Naive B cell (primary cell): ENCODE results near the gene INHBE. TPM values are rescaled to one million over a fixed set of nuclear protein-coding genes. Genes with fewer than 3 reads are reported as not detected.

Source experiments
- ATAC-seq, 2 donors: fragments of 150-1000 bp; cut with Tn5 transposase; 2 replicates each; pipeline ENCODE4 v1.10.0; 2021; ENCODE audit warnings: low read depth in 2 of 2, mild to moderate bottlenecking in 2 of 2, moderate library complexity in 2 of 2
- DNase-seq: peaks from one replicate; pipeline ENCODE4 v3.0.0; 2022
- H3K27ac Mint-ChIP-seq, 6 donors: one replicate each; pipeline ENCODE4 v1.8.0; 2020 to 2022; ENCODE audit warnings: mild to moderate bottlenecking in 6 of 6, mixed read lengths in 6 of 6, moderate library complexity in 5 of 6, inconsistent platforms in 2 of 6
- H3K27me3 Mint-ChIP-seq, 3 donors: one replicate each; pipeline ENCODE4 v1.8.0; 2021 to 2022; ENCODE audit warnings: mixed read lengths in 3 of 3, mild to moderate bottlenecking in 1 of 3
- H3K36me3 Mint-ChIP-seq, 2 donors: one replicate each; pipeline ENCODE4 v1.8.0; 2020 to 2022; ENCODE audit warnings: mixed read lengths in 2 of 2, inconsistent platforms in 1 of 2, mild to moderate bottlenecking in 1 of 2
- H3K4me1 Mint-ChIP-seq, 3 donors: one replicate each; pipeline ENCODE4 v1.8.0; 2020 to 2022; ENCODE audit warnings: mixed read lengths in 3 of 3, inconsistent platforms in 1 of 3, mild to moderate bottlenecking in 1 of 3, moderate library complexity in 1 of 3
- H3K4me3 Mint-ChIP-seq, 8 donors: one replicate each; pipeline ENCODE4 v1.8.0; 2020 to 2022; ENCODE audit warnings: mild to moderate bottlenecking in 8 of 8, mixed read lengths in 8 of 8, moderate library complexity in 8 of 8, inconsistent platforms in 2 of 8
- H3K9me3 Mint-ChIP-seq, 7 donors: one replicate each; pipeline ENCODE4 v1.8.0; 2020 to 2022; ENCODE audit warnings: mixed read lengths in 7 of 7, mild to moderate bottlenecking in 5 of 7, inconsistent platforms in 2 of 7, moderate library complexity in 1 of 7
- polyA plus RNA-seq, 6 donors: library from polyadenylated mRNA; unstranded; fragments of 300-500 nt; fragmentation: Illumina TruSeq; gene quantifications; one replicate each; pipeline ENCODE4 v1.2.3, GENCODE V29; 2021; ENCODE audit warnings: low read depth in 6 of 6

The INHBE gene
- polyA plus RNA-seq, 6 donors from 2014 or later = 0.44 TPM; not detected in 5

DNA sequence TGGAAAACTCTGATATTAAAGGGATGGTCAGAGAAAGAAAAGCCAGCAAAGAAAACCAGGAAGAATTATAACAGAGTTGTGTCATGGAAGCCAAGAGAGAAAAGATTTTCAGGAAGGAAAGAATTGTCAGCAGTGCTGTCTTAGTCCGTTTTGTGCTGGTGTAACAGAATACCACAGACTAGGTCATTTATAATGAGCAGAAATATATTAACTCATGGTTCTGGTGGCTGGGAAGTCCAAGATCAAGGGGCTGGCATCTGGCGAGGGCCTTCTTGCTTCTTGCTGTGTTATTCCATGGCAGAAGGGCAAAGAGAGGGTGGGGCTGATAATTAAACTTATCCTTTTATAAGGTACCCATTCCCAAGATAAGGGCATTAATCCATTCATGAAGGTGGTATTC is 6.4 kb upstream of the INHBE start:
- no peak for ATAC-seq
- Mint-ChIP-seq H3K27me3 (no peaks in the 10 kb centered on the region), H3K36me3 (no peaks in the 10 kb centered on the region)

DNA sequence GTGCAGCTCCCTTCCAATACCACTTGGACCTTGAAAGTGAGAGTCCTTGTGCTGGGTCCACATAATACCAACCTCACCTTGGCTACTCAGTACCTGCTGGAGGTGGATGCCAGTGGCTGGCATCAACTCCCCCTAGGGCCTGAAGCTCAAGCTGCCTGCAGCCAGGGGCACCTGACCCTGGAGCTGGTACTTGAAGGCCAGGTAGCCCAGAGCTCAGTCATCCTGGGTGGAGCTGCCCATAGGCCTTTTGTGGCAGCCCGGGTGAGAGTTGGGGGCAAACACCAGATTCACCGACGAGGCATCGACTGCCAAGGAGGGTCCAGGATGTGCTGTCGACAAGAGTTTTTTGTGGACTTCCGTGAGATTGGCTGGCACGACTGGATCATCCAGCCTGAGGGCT is 5.7 kb upstream of the INHBE start:
- Mint-ChIP-seq H3K27ac (no peak overlapping the region), H3K36me3 (no peaks in the 10 kb centered on the region)

More for the DNA sequence above, 6.4 kb upstream of the INHBE start:
- DNase-seq = no peak
- Mint-ChIP-seq H3K4me1 (peaks cover 0 to 5% (median 3%) of the 10 kb centered on the region in 3 donors), H3K9me3 (no peaks in the 10 kb centered on the region), H3K27ac (no peak overlapping the region), H3K4me3 (no peak overlapping the region)

DNA sequence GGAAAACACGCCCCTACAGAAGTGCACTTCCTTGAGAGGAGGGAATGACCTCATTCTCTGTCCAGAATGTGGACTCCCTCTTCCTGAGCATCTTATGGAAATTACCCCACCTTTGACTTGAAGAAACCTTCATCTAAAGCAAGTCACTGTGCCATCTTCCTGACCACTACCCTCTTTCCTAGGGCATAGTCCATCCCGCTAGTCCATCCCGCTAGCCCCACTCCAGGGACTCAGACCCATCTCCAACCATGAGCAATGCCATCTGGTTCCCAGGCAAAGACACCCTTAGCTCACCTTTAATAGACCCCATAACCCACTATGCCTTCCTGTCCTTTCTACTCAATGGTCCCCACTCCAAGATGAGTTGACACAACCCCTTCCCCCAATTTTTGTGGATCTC is 5.0 kb upstream of the INHBE start:
- Mint-ChIP-seq H3K4me3 (no peak overlapping the region), H3K27me3 (no peaks in the 10 kb centered on the region), H3K9me3 (no peaks in the 10 kb centered on the region), H3K27ac (no peak overlapping the region), H3K36me3 (no peaks in the 10 kb centered on the region), H3K4me1 (peaks cover 0 to 3% (median 0%) of the 10 kb centered on the region in 3 donors)
- ATAC-seq (no peak), DNase-seq (no peak)

More for the DNA sequence above, 5.7 kb upstream of the INHBE start:
- H3K9me3 Mint-ChIP-seq = no peaks in the 10 kb centered on the region
- H3K4me1 Mint-ChIP-seq = peaks cover 0 to 5% (median 3%) of the 10 kb centered on the region in 3 donors
- H3K4me3 Mint-ChIP-seq = no peak overlapping the region
- H3K27me3 Mint-ChIP-seq = no peaks in the 10 kb centered on the region
- ATAC-seq = no peak
- no peak for DNase-seq

DNA sequence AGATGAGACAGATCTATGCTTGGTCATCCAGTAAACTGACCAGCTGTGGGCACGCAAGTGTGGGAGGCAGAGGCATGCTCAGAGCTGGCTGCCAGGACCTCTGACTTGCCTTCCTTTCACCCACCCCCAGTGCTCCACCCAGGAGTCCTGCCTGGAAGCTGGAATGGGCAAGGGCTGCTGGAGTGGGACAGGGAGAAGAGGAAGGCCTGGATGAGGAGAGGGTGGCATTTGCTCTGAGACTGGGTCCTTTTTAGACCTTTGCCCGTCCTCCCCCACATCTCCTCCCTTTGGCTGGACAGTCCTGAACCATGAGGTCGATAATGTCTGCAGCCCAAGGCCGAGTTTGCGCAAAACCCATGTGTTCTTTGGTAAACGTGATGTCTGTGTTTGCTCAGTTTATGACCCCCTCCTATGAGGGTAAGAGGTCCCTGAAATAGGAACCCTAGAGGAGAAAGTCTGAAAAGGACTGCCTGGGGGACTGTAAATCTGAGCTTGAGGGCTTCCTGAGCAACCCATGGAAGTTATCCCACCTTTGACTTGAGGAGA is 3.8 kb upstream of the INHBE start:
- Mint-ChIP-seq H3K27me3 (no peaks in the 10 kb centered on the region), H3K36me3 (no peaks in the 10 kb centered on the region), H3K4me3 (no peak overlapping the region), H3K4me1 (peaks cover 8 to 9% (median 9%) of the 10 kb centered on the region in 3 donors), H3K27ac (no peak overlapping the region), H3K9me3 (no peaks in the 10 kb centered on the region)
- ATAC-seq = no peak
- no peak for DNase-seq

DNA sequence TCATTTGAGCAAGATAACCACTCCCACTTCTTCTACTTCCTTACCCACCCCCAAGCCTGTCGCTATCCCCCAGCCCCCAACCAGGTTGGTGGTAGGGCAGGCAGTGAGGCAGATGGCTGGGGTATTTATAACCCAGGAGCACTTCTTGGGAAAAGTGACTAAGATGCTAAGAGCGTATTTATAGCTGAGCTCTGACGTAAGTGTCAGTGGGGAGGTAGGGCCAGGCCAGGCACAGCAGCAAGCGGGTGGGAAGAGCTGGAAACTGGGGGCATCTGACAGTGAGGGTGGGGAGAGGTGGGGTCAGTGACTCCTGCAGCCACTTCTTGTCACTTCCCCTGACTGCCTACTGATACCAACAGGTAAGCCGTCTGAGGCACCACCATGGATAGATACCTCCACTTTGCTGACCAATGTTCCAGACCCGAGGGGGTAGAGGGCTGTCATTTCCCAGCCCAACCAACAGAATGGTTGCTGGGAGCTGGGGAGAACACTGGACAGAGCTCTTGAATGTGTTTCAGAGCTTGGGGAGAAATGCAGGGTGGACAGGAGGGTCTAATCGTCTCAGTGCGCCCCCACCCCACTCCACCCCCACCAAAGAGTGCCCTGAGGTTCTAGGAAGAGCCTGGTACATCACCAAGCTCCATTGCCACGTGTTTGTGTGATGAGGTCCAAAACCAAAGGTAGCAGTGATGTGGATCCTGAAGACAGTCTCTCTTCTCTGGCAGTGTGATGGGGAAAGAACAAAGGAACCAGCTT is 2.7 kb upstream of the INHBE start:
- Mint-ChIP-seq H3K27me3 (no peaks in the 10 kb centered on the region), H3K36me3 (no peaks in the 10 kb centered on the region), H3K4me1 (peaks cover 9 to 14% (median 12%) of the 10 kb centered on the region in 3 donors), H3K4me3 (no peak overlapping the region), H3K9me3 (no peaks in the 10 kb centered on the region), H3K27ac (peak overlapping the region in 1 of 6 donors; percentile 91)
- DNase-seq = no peak
- ATAC-seq = no peak

DNA sequence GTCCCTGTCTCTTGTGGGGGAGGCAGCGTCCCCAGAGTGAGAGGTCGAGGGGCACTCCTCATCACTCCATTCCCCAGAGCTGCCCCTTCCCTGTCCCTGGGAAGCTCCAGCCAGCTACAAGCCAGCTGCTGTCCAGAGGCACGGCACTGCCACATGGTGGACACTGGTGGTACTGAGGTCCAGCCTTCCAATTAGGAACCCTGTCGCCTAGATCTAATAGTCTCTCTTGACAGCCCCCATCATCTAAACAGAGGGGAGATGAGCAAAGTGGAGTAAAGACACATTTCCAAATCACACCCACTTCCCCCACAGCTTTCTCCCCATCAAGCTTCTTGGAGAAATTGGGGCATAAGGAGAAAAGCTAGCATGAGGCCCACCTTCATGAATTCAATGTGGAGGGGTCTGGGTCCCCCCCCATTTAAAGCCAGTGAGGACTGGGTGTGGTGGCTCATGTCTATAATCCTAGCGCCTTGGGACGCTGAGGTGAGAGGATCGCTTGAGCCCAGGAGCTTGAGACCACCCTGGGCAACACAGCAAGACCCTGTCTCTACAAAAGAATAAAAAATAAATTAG is 2.1 kb upstream of the INHBE start:
- ATAC-seq = peak in 1 of 2 donors; percentile 48

DNA sequence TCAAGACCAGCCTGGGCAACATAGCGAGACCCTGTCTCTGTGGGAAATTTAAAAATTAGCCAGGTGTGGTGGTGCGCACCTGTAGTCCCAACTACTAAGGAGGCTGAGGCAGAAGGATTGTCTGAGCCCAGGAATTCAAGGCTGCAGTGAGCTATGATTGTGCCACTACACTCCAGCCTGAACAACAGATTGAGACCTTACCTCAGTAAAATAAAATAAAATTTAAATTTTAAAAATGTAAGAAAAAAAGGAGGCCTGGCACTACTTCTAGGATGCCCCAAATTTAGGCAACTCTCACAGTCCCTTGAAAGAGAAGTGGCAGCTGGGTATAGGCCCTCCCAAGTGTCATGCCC is 918 bp upstream of the INHBE start:
- no peak for ATAC-seq
- Mint-ChIP-seq H3K4me3 (no peak overlapping the region), H3K9me3 (no peaks in the 10 kb centered on the region), H3K27ac (no peak overlapping the region), H3K4me1 (peaks cover 14 to 27% (median 23%) of the 10 kb centered on the region in 3 donors), H3K36me3 (no peaks in the 10 kb centered on the region), H3K27me3 (no peaks in the 10 kb centered on the region)
- no peak for DNase-seq

More for the DNA sequence above, 2.1 kb upstream of the INHBE start:
- H3K27ac Mint-ChIP-seq = no peak overlapping the region
- peak; percentile 23 for DNase-seq
- H3K36me3 Mint-ChIP-seq = no peaks in the 10 kb centered on the region
- no peaks in the 10 kb centered on the region for H3K9me3 Mint-ChIP-seq
- H3K4me1 Mint-ChIP-seq = peaks cover 9 to 15% (median 12%) of the 10 kb centered on the region in 3 donors
- H3K27me3 Mint-ChIP-seq = no peaks in the 10 kb centered on the region
- H3K4me3 Mint-ChIP-seq = peak overlapping the region in 1 of 8 donors; percentile 10

DNA sequence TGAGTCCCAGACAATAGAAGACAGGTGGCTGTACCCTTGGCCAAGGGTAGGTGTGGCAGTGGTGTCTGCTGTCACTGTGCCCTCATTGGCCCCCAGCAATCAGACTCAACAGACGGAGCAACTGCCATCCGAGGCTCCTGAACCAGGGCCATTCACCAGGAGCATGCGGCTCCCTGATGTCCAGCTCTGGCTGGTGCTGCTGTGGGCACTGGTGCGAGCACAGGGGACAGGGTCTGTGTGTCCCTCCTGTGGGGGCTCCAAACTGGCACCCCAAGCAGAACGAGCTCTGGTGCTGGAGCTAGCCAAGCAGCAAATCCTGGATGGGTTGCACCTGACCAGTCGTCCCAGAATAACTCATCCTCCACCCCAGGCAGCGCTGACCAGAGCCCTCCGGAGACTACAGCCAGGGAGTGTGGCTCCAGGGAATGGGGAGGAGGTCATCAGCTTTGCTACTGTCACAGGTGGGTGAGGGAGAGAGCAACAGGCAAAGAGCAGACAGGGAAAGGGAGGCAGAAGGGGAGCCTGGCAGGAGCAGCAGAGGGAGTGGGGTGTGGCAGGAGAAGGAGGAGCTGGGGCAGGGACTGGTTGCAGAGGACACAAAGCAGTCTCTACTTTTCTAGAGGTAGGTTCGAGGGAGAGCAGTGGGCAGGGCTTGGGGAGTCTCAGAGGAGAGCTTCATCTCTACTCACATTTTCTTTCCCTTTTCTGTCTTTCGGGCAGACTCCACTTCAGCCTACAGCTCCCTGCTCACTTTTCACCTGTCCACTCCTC is 452 bp downstream of the INHBE start:
- peak overlapping the region in 2 of 6 donors; percentile 83 to 93 for H3K27ac Mint-ChIP-seq
- DNase-seq = no peak
- H3K27me3 Mint-ChIP-seq = no peaks in the 10 kb centered on the region
- no peaks in the 10 kb centered on the region for H3K9me3 Mint-ChIP-seq
- no peak for ATAC-seq
- H3K4me1 Mint-ChIP-seq = peaks cover 25 to 40% (median 34%) of the 10 kb centered on the region in 3 donors
- no peaks in the 10 kb centered on the region for H3K36me3 Mint-ChIP-seq
- H3K4me3 Mint-ChIP-seq = peak overlapping the region; percentile 7 to 93 (median 78)

DNA sequence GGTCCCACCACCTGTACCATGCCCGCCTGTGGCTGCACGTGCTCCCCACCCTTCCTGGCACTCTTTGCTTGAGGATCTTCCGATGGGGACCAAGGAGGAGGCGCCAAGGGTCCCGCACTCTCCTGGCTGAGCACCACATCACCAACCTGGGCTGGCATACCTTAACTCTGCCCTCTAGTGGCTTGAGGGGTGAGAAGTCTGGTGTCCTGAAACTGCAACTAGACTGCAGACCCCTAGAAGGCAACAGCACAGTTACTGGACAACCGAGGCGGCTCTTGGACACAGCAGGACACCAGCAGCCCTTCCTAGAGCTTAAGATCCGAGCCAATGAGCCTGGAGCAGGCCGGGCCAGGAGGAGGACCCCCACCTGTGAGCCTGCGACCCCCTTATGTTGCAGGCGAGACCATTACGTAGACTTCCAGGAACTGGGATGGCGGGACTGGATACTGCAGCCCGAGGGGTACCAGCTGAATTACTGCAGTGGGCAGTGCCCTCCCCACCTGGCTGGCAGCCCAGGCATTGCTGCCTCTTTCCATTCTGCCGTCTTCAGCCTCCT is 1.1 kb downstream of the INHBE start:
- peak overlapping the region in 3 of 6 donors; percentile 0 to 93 (median 83) for H3K27ac Mint-ChIP-seq
- ATAC-seq (peak; percentile 31 to 33), DNase-seq (peak; percentile 61)

DNA sequence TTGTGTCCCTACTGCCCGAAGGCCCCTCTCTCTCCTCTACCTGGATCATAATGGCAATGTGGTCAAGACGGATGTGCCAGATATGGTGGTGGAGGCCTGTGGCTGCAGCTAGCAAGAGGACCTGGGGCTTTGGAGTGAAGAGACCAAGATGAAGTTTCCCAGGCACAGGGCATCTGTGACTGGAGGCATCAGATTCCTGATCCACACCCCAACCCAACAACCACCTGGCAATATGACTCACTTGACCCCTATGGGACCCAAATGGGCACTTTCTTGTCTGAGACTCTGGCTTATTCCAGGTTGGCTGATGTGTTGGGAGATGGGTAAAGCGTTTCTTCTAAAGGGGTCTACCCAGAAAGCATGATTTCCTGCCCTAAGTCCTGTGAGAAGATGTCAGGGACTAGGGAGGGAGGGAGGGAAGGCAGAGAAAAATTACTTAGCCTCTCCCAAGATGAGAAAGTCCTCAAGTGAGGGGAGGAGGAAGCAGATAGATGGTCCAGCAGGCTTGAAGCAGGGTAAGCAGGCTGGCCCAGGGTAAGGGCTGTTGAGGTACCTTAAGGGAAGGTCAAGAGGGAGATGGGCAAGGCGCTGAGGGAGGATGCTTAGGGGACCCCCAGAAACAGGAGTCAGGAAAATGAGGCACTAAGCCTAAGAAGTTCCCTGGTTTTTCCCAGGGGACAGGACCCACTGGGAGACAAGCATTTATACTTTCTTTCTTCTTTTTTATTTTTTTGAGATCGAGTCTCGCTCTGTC is 1.8 kb downstream of the INHBE start:
- DNase-seq (no peak), ATAC-seq (no peak)
- Mint-ChIP-seq H3K4me1 (peaks cover 36 to 53% (median 42%) of the 10 kb centered on the region in 3 donors), H3K4me3 (no peak overlapping the region), H3K9me3 (no peaks in the 10 kb centered on the region), H3K27ac (peak overlapping the region in 3 of 6 donors; percentile 89 to 92 (median 90)), H3K27me3 (no peaks in the 10 kb centered on the region), H3K36me3 (no peaks in the 10 kb centered on the region)

More for the DNA sequence above, 1.1 kb downstream of the INHBE start:
- H3K36me3 Mint-ChIP-seq = no peaks in the 10 kb centered on the region
- H3K4me1 Mint-ChIP-seq = peaks cover 30 to 46% (median 37%) of the 10 kb centered on the region in 3 donors
- H3K27me3 Mint-ChIP-seq = no peaks in the 10 kb centered on the region
- peak overlapping the region; percentile 7 to 93 (median 78) for H3K4me3 Mint-ChIP-seq
- H3K9me3 Mint-ChIP-seq = no peaks in the 10 kb centered on the region

DNA sequence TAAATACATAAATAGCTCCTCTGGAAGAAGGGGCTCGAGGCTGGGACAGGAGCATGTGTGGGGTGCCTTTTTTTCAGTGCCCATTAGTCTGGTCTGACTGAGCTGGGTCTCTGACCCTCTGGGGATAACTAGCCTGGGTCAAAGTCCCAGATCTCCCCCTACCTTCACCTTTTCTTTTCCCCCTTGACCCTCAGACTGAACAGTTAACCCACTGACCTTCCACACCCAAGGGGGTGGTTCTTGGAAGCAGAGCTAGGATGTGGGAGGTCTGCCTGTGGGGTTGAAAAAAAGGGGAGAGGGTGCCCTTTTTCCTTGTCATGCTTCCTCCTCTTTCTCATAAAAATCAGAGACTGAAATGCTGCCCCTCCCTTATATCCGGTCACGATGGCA is 3.6 kb downstream of the INHBE start:
- Mint-ChIP-seq H3K27me3 (no peaks in the 10 kb centered on the region), H3K27ac (peak overlapping the region; percentile 92 to 99 (median 97)), H3K9me3 (no peaks in the 10 kb centered on the region), H3K36me3 (no peaks in the 10 kb centered on the region), H3K4me3 (peak overlapping the region; percentile 87 to 99 (median 92)), H3K4me1 (peaks cover 45 to 66% (median 56%) of the 10 kb centered on the region in 3 donors)
- ATAC-seq (no peak), DNase-seq (no peak)

DNA sequence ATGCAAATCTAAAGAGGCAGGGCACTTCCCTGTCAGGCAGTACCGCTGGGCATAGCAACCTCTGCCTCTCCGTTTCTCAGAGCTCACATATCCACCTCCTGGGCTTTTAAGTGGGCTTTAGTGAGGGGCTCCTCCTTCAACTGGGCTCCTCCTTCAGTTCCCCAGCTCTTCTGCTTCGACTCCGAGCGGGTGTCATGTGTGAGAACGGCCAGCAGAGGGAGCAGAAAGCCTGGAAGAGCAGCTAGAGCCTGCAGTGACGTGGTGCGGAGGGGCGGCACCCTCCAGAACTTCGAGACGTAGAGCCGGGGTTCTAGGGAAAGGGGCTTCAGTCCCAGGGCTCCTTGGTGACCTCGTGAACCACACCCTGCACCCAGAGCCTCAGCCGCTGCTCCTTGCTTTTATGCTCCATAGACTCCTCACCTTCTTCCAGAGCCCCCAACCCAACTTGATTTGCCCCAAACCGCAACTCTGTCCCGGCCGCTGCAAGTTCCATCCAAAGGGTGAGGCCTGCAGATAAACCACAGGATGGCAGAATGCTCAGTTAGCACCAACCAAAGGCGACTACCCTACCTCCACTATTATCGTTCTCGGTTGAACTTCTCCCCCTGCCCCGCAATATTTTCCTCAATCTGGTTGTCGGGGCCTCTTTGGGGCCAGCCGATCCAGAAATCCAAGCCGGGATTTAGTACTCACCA is 4.1 kb downstream of the INHBE start:
- peak overlapping the region; percentile 92 to 99 (median 97) for H3K27ac Mint-ChIP-seq
- H3K9me3 Mint-ChIP-seq = no peaks in the 10 kb centered on the region
- H3K4me3 Mint-ChIP-seq = peak overlapping the region; percentile 87 to 99 (median 92)
- H3K36me3 Mint-ChIP-seq = no peaks in the 10 kb centered on the region
- peaks cover 45 to 66% (median 56%) of the 10 kb centered on the region in 3 donors for H3K4me1 Mint-ChIP-seq
- H3K27me3 Mint-ChIP-seq = no peaks in the 10 kb centered on the region
- peak; percentile 93 for DNase-seq
- ATAC-seq = peak; percentile 70 to 73
